RPMI7951 (cell line): ENCODE measurements around the gene SIK3. TPM values are rescaled to one million over a fixed set of nuclear protein-coding genes. Genes with fewer than 3 reads are reported as not detected.
"Not testable (repeated sequence)": the region's sequence is repeated elsewhere in the genome, so short reads cannot be mapped to it uniquely, and the experiment has no call there.

Experiments
- DNase-seq: peaks from one replicate; pipeline ENCODE4 v3.0.0-alpha.2; 2012; ENCODE audit warnings: low read depth
- total RNA-seq: library from RNA; depleted of rRNA; stranded (reverse); fragments of >200 nt; shearing (Covaris generic); gene quantifications from 2 replicates; pipeline ENCODE4 v1.2.3, GENCODE V29; 2014; rRNA removed

SIK3 gene
- total RNA-seq = 6.4 and 9.3 TPM in 2 replicates

GRCh38 chr11:117098269-117099232 lies at the start of gene SIK3:
TSS of gene SIK3 (minus strand) at chr11:117098428. CDS start at chr11:117098415, 13 bp downstream.
- peak; percentile 90 for DNase-seq

GRCh38 chr11:117146521-117146920 lies 48.3 kb upstream of the SIK3 start:
- peak; percentile 37 for DNase-seq

- peak; percentile 53 for DNase-seq
Observed at GRCh38 chr11:117145393-117145761, 47.1 kb upstream of the SIK3 start.

GRCh38 chr11:117144477-117145392 lies 46.5 kb upstream of the SIK3 start:
- peak; percentile 74 for DNase-seq

GRCh38 chr11:117143871-117144476 lies 45.7 kb upstream of the SIK3 start, which contains the start of gene PAFAH1B2:
TSS of gene PAFAH1B2 (plus strand) at chr11:117144287. CDS start at chr11:117152448, 8,161 bp downstream.
- peak; percentile 92 for DNase-seq

- DNase-seq = peak; percentile 63
Observed at GRCh38 chr11:117143390-117143789, 45.2 kb upstream of the SIK3 start.

GRCh38 chr11:117137223-117138086 lies 39.2 kb upstream of the SIK3 start:
- not testable (repeated sequence) for DNase-seq

- not testable (repeated sequence) for DNase-seq
Observed at GRCh38 chr11:117134979-117135378, 36.8 kb upstream of the SIK3 start.

- DNase-seq = no peak
Observed at GRCh38 chr11:117134431-117134830, 36.2 kb upstream of the SIK3 start.

- DNase-seq = no peak
Observed at GRCh38 chr11:117130879-117131278, 32.7 kb upstream of the SIK3 start.

- DNase-seq = not testable (repeated sequence)
Observed at GRCh38 chr11:117130396-117130795, 32.2 kb upstream of the SIK3 start.

- no peak for DNase-seq
Observed at GRCh38 chr11:117128289-117128688, 30.1 kb upstream of the SIK3 start.

GRCh38 chr11:117127171-117127901 lies 29.1 kb upstream of the SIK3 start:
- no peak for DNase-seq

GRCh38 chr11:117126223-117126965 lies 28.2 kb upstream of the SIK3 start:
- no peak for DNase-seq

- DNase-seq = no peak
Observed at GRCh38 chr11:117122556-117122955, 24.3 kb upstream of the SIK3 start.

GRCh38 chr11:117121176-117121575 lies 22.9 kb upstream of the SIK3 start:
- no peak for DNase-seq

GRCh38 chr11:117117681-117118080 lies 19.5 kb upstream of the SIK3 start:
- no peak for DNase-seq

- not testable (repeated sequence) for DNase-seq
Observed at GRCh38 chr11:117112939-117113338, 14.7 kb upstream of the SIK3 start.

- DNase-seq = not testable (repeated sequence)
Observed at GRCh38 chr11:117112497-117112896, 14.3 kb upstream of the SIK3 start.
